Fibroblast of lung (primary cell): ENCODE data around the gene CAMKV. TPM values are rescaled to one million over a fixed set of nuclear protein-coding genes. Genes with fewer than 3 reads are reported as not detected.

Experiments
- DNase-seq, 2 donors: peaks; one replicate each; pipeline versions ENCODE4 v3.0.0 to v3.0.0-alpha.2; 2010; ENCODE audit warnings: low read depth in 2 of 2
- H2AFZ ChIP-seq: 2 replicates; pipeline ENCODE4 v1.5.1; 2012; ENCODE audit warnings: low read length, control low read depth, inconsistent platforms
- H3K27ac ChIP-seq: 2 replicates; pipeline ENCODE4 v1.5.1; 2011; ENCODE audit warnings: low read length, control low read depth; ENCODE audit not compliant: insufficient read depth
- H3K27me3 ChIP-seq: 2 replicates; pipeline ENCODE4 v1.5.1; 2011; ENCODE audit warnings: mild to moderate bottlenecking, low read length; ENCODE audit not compliant: control insufficient read depth, insufficient read depth
- H3K36me3 ChIP-seq: 2 replicates; pipeline ENCODE4 v1.5.1; 2011; ENCODE audit warnings: low read length; ENCODE audit not compliant: control insufficient read depth, insufficient read depth
- H3K4me1 ChIP-seq: 2 replicates; pipeline ENCODE4 v1.5.1; 2011; ENCODE audit warnings: low read length; ENCODE audit not compliant: control insufficient read depth, insufficient read depth; ENCODE audit errors: extremely low read depth
- H3K4me2 ChIP-seq: 2 replicates; pipeline ENCODE4 v1.5.1; 2011; ENCODE audit warnings: low read length, control low read depth; ENCODE audit not compliant: insufficient read depth; ENCODE audit errors: extremely low read depth
- H3K4me3 ChIP-seq, 4 experiments: fragments of 200-600 bp in 1 of 4; sonication (generic) in 1 of 4; replicated peaks in 1 of 4; 2 replicates each; pipeline ENCODE4 v1.5.1; 2011 to 2016; ENCODE audit warnings: low read length in 4 of 4, low read depth in 3 of 4, mild to moderate bottlenecking in 3 of 4, control low read depth in 2 of 4, inconsistent platforms in 1 of 4, mixed read lengths in 1 of 4; ENCODE audit not compliant: insufficient read depth in 1 of 4; ENCODE audit errors: control extremely low read depth in 1 of 4
- H3K79me2 ChIP-seq: 2 replicates; pipeline ENCODE4 v1.5.1; 2012; ENCODE audit warnings: mild to moderate bottlenecking, low read length, inconsistent platforms; ENCODE audit not compliant: control insufficient read depth, insufficient read depth
- H3K9ac ChIP-seq: 2 replicates; pipeline ENCODE4 v1.5.1; 2011; ENCODE audit warnings: mild to moderate bottlenecking, low read length, control low read depth; ENCODE audit not compliant: insufficient read depth
- H3K9me3 ChIP-seq: 2 replicates; pipeline ENCODE4 v1.5.1; 2012; ENCODE audit warnings: low read depth, low read length; ENCODE audit not compliant: control insufficient read depth, insufficient read depth
- H4K20me1 ChIP-seq: 2 replicates; pipeline ENCODE4 v1.5.1; 2011; ENCODE audit warnings: low read length; ENCODE audit not compliant: control insufficient read depth, insufficient read depth; ENCODE audit errors: extremely low read depth
- CTCF ChIP-seq, 2 donors: IDR thresholded peaks in 1 of 2; conservative IDR thresholded peaks in 1 of 2; 1 replicate in 1 of 2; 2 replicates in 1 of 2; pipeline ENCODE4 v1.5.1; 2011 to 2012; ENCODE audit warnings: low read length in 2 of 2, control low read depth in 1 of 2, inconsistent platforms in 1 of 2, low read depth in 1 of 2, mild to moderate bottlenecking in 1 of 2
- EZH2 ChIP-seq: IDR thresholded peaks from 2 replicates; pipeline ENCODE4 v1.5.1; 2012; ENCODE audit warnings: low read length, control low read depth, mild to moderate bottlenecking; ENCODE audit errors: missing control alignments
- polyA plus RNA-seq, 2 donors: library from polyadenylated mRNA; depleted of rRNA in 1 of 2; stranded (reverse) in 1 of 2; unstranded in 1 of 2; fragments of >200 nt; gene quantifications; 2 replicates each; pipeline ENCODE4 v1.2.1, GENCODE V29; 2011 to 2012; ENCODE audit warnings: missing spikeins in 1 of 2
- total RNA-seq: library from RNA; depleted of rRNA; stranded (reverse); fragments of >200 nt; gene quantifications from 2 replicates; pipeline ENCODE4 v1.2.1, GENCODE V29; 2014

Gene CAMKV
- total and polyA plus RNA-seq, 2 donors (not counting 1 experiment from before 2014, with no cell fraction given), result 0.06 TPM; not detected in 1

GRCh38 chr3:49896345-49896744 lies 26.6 kb upstream of the CAMKV start:
- H3K79me2 ChIP-seq, result no peaks in the 10 kb centered on the region
- no peak overlapping the region for H2AFZ ChIP-seq
- H3K4me2 ChIP-seq, result no peak overlapping the region
- H3K9me3 ChIP-seq, result no peaks in the 10 kb centered on the region
- H3K36me3 ChIP-seq, result no peaks in the 10 kb centered on the region
- no peak overlapping the region for H3K4me3 ChIP-seq
- H3K4me1 ChIP-seq, result peaks cover 5% of the 10 kb centered on the region
- H3K27ac ChIP-seq, result no peak overlapping the region
- H3K9ac ChIP-seq, result no peak overlapping the region
- H3K27me3 ChIP-seq, result no peaks in the 10 kb centered on the region
- TF ChIP-seq CTCF (conservative IDR thresholded peaks at IDR 0.05 in 1 of 2, IDR thresholded peaks at IDR 0.05 in 1 of 2; ENCODE audit: low read depth in 1 of 2, low read length in 2 of 2) (no peak), EZH2 (no peak)
- no peak for DNase-seq
- no peaks in the 10 kb centered on the region for H4K20me1 ChIP-seq

- Histone ChIP-seq H3K9me3 (no peaks in the 10 kb centered on the region), H3K27me3 (no peaks in the 10 kb centered on the region), H3K79me2 (no peaks in the 10 kb centered on the region), H3K9ac (no peak overlapping the region), H3K4me2 (no peak overlapping the region), H2AFZ (no peak overlapping the region), H3K27ac (no peak overlapping the region), H3K4me3 (no peak overlapping the region), H4K20me1 (no peaks in the 10 kb centered on the region), H3K4me1 (peaks cover under 1% of the 10 kb centered on the region), H3K36me3 (no peaks in the 10 kb centered on the region)
- no peak for TF ChIP-seq EZH2
- DNase-seq, result no peak
Observed at GRCh38 chr3:49895791-49896190, 26.1 kb upstream of the CAMKV start.

- H2AFZ ChIP-seq, result no peak overlapping the region
- H3K79me2 ChIP-seq, result no peaks in the 10 kb centered on the region
- H3K27ac ChIP-seq, result no peak overlapping the region
- DNase-seq, result no peak
- no peaks in the 10 kb centered on the region for H4K20me1 ChIP-seq
- H3K4me1 ChIP-seq, result no peaks in the 10 kb centered on the region
- no peaks in the 10 kb centered on the region for H3K36me3 ChIP-seq
- no peak overlapping the region for H3K9ac ChIP-seq
- H3K27me3 ChIP-seq, result no peaks in the 10 kb centered on the region
- no peak overlapping the region for H3K4me3 ChIP-seq
- no peaks in the 10 kb centered on the region for H3K9me3 ChIP-seq
- no peak overlapping the region for H3K4me2 ChIP-seq
- TF ChIP-seq EZH2 (no peak), CTCF (conservative IDR thresholded peaks at IDR 0.05 in 1 of 2, IDR thresholded peaks at IDR 0.05 in 1 of 2; ENCODE audit: low read depth in 1 of 2, low read length in 2 of 2) (no peak)
Observed at GRCh38 chr3:49889296-49889695, 19.6 kb upstream of the CAMKV start.
